CD4-positive, alpha-beta T cell treated with Interleukin-17A for 4 hours (primary cell): ENCODE data around the gene SIPA1L2.
A peak's percentile ranks its signal among the peaks of the same experiment; 100 is the strongest.

Experiments
- DNase-seq: peaks from one replicate; pipeline ENCODE4 v3.0.0-alpha.2; 2020; ENCODE audit warnings: mixed read lengths

The SIPA1L2 gene, protein sequence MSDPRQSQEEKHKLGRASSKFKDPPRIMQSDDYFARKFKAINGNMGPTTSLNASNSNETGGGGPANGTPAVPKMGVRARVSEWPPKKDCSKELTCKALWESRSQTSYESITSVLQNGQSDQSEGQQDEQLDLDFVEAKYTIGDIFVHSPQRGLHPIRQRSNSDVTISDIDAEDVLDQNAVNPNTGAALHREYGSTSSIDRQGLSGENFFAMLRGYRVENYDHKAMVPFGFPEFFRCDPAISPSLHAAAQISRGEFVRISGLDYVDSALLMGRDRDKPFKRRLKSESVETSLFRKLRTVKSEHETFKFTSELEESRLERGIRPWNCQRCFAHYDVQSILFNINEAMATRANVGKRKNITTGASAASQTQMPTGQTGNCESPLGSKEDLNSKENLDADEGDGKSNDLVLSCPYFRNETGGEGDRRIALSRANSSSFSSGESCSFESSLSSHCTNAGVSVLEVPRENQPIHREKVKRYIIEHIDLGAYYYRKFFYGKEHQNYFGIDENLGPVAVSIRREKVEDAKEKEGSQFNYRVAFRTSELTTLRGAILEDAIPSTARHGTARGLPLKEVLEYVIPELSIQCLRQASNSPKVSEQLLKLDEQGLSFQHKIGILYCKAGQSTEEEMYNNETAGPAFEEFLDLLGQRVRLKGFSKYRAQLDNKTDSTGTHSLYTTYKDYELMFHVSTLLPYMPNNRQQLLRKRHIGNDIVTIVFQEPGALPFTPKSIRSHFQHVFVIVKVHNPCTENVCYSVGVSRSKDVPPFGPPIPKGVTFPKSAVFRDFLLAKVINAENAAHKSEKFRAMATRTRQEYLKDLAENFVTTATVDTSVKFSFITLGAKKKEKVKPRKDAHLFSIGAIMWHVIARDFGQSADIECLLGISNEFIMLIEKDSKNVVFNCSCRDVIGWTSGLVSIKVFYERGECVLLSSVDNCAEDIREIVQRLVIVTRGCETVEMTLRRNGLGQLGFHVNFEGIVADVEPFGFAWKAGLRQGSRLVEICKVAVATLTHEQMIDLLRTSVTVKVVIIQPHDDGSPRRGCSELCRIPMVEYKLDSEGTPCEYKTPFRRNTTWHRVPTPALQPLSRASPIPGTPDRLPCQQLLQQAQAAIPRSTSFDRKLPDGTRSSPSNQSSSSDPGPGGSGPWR (N-terminal part only)

DNA sequence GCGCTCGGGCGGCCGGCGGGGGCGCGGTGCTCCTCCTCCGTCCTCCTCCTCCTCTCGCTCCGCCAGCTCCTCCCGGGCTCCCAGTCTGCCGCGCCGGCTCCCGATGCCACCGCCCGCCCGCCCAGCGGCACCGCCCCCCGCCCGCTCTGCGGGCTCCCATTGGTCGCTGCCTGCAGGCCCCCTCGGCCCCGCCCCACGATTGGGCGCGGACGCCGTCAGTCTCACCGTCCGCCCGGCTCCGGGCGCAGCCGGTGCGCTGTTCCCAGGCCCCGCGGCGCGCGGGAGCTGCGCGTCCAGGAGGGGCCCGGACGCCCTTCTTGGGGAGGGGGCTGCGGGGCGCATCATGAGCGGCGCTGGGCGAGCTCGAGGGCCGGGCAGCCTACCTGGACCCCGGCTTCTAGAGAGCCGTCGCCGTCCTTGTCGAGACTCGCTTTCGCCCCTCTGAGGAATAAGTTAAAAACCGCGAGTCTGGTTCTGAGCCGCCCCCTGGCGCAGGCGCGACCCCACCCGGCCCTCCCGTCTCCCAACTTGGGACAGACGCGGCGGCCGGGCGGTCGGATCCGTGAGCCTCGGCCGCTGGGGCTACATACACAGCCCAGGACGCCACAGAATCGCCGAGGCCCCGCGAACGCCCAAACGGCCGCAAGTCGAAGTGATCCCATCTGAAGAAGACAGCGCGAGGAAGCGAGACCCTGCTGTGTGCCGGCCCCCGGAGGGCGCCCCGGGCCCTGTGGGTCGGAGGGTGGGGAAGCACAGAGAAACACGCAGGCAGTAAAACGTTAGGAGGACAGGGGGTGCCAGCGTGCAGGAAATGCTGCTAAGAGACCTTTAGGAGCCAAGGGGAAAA, at the start of gene SIPA1L2:
Gene SIPA1L2 (minus strand): TSS at position 87 of the 847 bp plus-strand sequence. CDS start 114,794 bp downstream, outside the sequence.
- peak; percentile 92 for DNase-seq

DNA sequence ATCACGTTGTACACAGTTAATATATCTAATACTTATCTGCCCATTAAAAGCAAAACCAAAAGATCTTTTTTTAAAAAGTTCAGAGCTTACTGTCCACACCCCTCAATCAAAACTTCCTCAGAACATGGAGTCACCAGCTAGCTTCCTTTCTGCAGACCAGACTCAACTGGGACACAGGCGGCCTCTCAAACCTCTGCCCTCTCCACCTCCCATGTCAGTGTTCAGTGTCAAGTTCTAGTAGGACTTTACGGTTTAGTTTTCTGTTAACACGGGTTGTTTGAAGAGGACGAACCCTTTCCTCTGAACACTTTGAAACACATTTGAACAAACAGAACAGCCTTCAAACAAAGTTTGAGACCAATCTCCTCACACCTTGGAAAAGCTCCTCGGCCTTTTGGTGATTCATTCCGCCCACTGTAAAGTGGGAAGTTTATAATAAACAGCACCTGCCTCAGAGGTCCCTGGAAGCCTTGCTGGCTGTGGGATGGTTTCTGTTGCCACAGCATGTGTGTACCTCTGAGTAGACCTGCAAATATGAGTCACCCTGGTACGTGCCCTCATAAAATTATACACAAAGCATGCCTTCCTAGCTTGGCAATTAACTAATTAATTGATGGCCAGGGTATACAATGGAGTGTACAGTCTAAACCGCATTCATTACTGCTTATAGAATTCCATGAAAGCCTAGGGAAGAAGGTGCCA, 48.4 kb upstream of the SIPA1L2 start:
- DNase-seq, result no peak

DNA sequence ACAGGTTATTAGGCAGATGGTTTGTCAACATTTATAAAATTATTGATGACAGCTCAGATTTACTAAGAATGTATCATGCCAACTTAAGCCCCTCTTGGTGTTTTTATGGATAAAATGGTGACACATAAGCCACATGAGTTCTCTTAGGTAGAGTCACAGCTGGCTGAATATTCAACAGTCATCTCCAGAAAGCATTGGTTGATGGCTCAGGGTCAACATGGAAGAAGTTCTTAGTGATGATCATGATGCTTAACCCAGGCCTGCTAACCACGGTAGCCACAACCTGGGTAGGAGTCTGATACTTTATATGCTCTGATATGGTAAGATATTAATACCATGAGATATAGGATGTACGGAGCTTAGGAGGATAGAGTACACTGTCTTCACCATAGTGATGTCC, 46.4 kb upstream of the SIPA1L2 start:
- DNase-seq, result no peak

DNA sequence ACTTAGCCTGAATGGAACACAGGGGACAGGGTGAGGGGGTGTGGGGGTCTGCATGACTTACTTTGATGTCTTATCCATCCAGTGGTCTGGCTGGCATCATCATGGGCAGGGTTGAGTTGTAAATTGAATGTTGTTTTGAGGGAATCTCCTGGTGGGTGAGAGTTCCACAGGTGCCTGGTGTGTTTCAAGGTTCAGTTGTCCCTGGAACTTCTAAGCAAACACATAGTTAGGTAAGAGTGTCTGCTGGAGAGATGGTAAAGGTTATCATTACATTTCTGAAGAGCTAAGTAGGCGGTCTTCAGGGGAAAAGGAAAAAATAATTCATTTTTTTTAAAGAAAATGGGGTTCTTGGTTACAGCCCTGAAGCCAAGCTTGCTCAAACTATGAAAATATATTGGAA, 46.0 kb upstream of the SIPA1L2 start:
- DNase-seq, result no peak

GRCh38 chr1:232675260-232675659, 45.3 kb upstream of the SIPA1L2 start:
- DNase-seq, result no peak

DNA sequence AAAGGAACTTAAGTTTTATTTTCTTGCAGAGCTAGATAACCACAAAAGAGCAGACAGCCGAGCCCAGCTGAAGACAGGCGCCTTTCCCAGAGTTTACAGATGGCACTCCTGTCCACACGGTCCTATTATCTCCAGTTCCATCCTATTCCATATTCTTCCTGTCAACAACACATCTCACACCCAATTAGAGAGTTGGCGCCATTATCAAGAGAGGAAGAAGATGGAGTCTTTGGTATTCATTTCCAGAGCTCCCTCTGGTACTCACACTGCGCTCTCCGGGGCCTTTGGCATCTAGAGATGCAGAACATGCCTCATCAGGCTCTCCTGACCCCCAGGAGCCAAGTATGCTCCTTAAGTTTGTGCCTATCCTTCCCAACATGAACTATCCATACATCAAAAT, 43.3 kb upstream of the SIPA1L2 start:
- DNase-seq, result no peak

DNA sequence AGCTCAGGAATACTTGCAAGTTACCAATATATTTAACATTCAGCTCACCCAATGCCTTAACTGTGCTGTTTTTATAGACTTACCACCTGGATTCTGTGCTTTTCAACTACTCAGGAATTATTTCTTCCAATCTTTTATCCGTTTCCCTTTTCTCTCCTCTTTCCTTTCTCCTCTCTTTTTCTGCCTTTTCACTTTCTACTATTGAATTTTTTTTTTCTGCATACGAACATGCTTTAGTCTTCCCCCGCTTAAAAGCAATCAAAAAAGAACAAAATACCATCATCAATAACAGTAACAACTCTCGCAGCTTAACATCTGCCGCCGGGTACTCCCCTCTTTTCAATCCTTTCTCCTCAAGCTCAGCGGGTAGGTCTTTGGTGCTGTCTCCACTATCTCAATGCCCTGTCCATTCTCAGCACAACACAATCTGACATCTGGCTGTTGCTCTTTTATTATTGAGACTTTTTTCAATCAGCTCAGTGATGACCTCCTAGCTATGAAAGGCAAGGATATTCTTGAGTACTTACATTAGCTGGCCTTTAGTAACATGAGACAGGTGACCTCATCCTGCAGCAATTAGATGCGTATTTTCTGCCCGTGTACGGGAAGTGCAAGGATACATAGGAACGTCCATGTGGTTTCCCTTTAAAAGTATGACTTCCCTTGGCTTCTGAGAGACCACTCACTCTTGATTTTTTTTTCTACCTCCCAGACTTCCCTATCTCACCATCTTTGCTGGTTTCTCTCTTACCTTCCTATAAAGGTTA, 40.2 kb upstream of the SIPA1L2 start:
- no peak for DNase-seq

GRCh38 chr1:232667778-232668165, 37.8 kb upstream of the SIPA1L2 start:
- no peak for DNase-seq

DNA sequence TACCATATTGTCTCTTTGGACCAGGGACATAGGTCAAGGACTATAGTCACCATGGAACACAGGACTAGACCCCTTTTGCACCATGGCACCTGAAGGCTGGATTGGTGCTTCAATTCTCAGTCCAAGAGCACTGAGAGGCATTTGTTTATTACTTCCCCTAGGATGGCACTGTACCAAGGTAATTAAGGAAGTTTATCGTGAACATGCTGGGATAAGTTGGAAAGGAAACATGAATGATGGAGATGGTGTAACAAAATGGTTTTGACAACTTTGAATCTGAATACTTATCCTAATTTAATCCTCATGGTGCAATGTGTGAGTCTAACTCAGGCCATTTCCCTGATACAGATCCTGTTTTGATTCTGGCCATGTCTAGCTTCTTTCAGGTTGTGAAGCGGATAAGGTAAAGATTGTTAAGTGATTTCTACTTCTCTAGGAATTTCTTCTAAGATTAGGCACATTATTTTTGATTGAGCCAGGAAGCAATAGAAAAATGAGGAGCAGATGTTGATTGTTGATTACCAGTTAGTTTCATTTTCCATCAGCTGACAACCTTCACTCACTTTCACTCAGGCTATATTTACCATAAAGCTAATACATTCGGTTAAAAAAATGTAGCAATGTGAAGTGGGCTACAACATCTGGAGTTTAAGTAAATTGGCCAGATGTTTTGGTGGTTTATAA, 37.3 kb upstream of the SIPA1L2 start:
- no peak for DNase-seq

DNA sequence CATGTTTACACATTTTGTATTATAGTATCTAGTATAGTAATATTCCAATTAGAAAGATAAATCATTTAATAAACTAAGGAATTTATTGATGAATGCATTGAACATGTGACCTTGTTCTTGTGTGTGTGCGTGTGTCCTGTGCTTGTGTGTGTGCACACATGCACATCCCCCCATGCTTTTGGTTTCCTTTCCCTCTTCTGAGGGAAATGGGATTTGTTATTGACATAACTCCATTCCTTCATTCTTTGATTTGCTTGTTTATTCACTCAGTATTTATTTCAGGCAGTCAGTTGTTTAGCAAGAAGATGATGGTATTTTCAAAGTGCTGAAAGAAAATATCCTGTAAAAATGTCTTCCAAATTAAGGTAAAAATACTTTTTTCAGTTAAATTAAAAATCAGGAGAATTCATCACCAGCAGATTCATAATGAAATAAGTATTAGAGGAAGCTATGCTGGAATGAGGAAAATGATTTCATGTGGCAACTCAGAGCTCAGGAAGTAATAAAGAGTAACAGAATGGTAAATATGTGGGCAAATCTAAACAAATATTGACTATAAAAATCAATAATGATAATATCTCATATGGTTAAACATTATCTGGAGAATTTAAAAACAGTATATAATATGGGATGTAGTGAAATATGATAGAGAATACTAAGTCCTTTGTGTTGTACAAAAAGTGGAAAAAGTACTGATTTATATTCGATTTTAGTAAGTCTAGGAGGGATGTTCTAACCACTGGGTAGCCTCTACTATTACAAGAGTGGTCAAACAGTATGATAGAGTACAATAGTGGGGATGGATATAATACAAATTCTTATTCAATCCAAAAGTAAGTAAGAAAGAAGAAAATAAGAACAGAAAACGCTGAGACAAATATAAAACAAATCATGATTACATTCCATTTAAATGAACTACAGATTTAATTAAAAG, 35.2 kb upstream of the SIPA1L2 start:
- no peak for DNase-seq

DNA sequence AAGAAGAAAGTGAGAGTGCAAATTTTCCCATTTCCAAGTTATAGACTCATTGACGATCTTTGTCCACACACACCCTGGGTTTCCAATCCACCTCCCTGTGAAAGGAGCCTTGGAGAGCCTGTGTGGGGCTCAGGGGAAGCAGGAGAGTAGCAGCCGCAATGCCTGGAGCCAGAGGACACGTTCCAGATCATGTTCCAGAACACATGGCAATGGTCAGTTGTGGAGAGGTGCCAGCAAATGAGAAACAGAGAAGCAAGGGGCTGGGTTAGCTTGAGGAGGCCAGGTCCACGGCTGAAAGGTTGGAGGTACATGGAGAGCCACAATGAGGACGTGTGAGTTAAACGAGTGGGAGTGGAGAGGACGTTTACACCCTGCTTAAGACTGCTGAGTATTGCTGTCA, 33.0 kb upstream of the SIPA1L2 start:
- DNase-seq, result no peak

DNA sequence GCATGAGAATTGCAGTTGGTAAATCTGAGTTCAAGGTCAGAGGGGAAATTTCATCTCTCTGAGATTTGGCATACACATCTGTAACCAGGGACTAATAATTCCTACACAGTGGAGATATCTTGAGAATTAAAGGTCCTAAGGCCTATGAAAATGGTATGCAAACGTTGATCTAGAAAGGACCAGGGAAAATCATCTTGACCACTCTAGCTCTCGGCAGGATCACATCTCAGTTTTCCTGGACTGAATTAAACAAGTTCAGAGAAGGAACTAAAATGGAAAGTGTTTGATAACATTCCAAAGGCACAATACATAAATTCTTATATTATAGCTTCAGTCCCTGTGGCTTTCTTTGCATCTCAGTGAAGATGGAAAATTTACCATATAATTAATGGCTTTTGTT, 28.5 kb upstream of the SIPA1L2 start:
- no peak for DNase-seq

GRCh38 chr1:232657426-232658005, 27.6 kb upstream of the SIPA1L2 start:
- DNase-seq, result no peak

DNA sequence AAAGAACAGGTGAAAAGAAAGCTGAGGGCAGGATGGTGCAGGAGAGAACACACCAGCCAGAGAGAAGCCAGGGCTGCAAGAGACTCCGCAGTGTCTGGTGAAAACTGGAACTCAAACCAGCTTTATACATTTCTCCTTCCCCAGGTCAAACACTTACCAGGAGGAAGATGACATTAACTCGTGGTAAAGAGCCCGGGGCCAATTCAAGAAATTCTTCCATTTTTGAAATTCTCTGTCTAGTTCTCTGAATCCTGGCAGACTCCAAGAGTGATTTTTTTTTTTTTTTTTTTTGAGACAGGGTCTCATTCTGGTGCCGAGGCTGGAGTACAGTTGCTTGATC, 25.8 kb upstream of the SIPA1L2 start:
- DNase-seq, result no peak

DNA sequence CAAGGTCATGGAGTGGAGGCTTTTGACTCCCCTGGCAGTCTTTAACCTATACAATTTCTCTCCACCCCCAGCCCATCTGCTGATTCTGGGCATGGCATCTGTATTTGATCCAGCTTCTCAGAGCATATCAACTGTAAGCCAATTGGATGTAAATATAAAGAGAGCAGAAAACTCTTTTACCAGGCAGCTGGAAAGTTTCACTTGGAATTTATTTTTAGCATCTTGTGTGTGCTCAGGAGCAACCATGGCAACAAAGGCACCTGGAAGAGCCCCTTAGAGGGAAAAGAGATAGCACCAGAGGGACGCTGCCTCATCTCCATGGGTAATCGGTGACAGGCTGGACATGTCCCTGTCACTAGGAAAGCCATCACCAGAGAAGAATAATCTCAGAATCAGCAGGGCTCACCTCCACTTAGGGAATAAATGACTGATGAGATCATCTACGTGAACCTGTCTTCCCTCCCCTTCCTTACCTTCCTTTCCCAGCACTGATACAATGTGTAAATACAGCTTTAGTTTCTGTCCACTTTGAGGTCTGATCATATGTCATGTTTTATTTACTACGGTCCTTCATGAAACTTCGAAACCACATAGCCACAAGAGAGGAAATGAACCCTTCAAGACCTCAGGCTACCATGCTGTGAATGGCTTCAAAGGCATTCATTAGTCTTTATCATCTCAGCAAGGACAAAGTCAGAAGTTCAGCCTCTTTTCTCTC, 25.3 kb upstream of the SIPA1L2 start:
- no peak for DNase-seq

DNA sequence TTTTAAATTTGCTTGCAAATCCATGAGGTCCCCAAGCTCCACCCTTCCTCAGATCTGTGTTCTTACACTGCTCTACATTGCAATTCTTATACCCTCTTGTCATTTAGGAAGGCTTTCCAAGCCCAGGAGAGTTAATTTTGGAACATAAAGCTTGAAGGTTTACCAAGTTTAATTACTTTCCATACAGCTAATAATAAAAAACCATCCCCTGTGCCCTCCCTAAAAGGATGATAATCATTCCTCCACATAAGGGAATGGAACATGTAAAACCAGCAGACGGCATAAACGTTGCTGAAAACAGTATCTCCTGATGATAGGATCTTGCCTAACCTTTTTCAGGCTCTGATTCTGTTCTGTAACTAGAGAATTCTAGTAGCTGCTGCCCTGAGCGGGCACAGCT, 23.9 kb upstream of the SIPA1L2 start:
- DNase-seq, result no peak

GRCh38 chr1:232650845-232651244, 20.9 kb upstream of the SIPA1L2 start:
- DNase-seq, result no peak

GRCh38 chr1:232650418-232650817, 20.5 kb upstream of the SIPA1L2 start:
- no peak for DNase-seq
